ENCODE data around the gene NKPD1.

NKPD1 gene

DNA sequence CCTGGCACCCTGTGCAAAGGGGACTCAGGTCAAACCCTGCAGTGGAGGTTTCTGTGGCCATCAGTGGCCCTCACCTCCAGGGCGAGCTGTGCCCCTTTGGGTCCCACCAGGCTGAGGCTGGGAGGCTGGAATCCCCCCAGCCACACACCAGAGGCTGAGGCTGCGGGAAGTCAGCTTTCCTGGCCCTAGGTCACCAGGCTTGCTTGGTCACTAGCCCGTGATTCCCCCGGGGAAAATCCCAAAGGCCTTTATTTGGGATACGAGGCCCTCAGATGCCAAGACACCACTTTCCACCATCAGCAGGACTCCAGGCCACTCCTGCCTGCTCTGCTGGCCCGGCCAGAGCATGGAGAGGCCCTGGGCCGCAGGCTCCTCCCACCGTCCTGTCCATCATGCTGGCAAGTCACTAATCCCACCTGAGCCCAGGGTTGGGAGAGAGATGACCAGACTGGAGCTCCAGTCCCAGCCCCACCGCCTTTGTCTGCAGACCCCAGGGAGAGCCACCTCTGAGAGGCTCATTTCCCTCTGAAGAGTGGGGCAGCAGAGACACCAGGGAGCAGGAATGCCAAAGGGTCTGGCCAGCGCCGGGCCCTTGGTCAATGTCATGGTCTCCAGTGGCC, 4.7 kb downstream of the NKPD1 start:
- no peak for DNase-seq

DNA sequence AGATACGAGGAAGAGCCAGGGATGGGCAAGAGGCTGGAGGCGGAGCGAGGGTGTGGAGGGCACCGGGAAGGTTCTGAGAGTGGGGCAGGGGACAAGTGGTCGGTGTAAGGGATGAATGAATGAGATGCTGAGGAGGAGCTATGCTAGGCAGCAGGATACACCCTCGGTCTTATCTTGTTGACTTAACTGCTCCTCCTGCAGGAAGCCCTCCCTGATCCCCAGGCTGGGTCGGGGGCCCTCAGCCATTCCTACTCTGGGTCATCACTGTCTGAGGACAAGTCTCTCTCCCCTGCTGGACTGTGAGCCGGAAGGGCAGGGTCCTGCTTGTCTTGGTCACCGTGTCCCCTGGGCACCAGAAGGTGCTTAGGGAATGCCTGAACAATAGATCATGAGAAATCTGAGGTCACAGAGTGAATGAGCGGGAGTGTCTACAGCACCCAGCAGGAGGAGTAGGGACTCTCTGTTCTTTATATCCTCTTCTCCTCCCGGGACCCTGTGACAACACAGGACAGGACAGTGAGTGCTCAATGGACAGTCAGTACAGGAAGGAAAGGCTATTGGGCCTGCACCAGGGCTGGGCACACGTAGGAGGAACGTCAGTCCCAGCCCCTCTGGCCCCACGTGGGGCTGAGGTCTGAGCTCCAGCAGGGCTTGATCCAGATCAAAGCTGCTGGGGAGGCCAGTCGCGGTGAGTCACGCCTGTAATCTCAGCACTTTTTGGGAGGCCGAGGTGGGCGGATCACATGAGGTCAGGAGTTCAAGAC, 6.5 kb downstream of the NKPD1 start:
- peak; percentile 66 to 90 (median 78) for DNase-seq

DNA sequence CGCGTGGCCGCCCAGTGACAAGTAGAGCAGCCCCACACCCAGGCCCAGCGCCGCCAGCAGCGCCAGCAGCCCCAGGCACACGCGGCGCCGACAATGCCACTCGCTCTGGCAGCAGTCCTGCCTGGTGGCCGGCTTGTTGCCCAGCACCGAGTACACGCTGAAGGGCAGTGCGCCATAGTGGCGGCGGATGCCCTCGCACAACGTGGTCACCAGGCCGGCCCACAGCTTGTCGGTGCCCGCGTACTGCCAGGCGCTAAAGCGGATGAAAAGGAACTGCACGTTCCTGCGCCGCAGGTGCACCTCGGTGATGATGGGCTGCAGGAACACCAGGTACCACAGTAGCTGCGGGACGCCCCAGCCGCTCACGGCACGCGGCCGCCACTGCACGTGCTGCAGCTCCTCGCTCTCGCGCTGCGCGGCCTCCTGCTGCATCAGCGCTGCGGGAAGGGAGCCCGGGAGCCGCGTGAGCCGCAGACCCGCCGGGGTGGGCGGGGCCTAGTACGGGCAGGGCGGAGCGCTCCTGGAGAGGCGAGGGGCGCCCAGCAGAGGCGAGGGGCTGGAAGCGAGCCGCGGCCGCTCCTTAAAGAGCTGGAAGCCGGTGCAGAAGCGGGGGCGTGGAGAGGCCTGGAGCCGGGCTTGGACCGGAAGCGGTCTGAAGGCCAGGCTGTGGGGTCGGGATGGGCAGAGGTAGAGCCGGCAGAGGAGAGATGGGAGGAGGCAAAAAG, 7.3 kb downstream of the NKPD1 start:
- peak in 1 of 4 experiments; percentile 50 for DNase-seq

DNA sequence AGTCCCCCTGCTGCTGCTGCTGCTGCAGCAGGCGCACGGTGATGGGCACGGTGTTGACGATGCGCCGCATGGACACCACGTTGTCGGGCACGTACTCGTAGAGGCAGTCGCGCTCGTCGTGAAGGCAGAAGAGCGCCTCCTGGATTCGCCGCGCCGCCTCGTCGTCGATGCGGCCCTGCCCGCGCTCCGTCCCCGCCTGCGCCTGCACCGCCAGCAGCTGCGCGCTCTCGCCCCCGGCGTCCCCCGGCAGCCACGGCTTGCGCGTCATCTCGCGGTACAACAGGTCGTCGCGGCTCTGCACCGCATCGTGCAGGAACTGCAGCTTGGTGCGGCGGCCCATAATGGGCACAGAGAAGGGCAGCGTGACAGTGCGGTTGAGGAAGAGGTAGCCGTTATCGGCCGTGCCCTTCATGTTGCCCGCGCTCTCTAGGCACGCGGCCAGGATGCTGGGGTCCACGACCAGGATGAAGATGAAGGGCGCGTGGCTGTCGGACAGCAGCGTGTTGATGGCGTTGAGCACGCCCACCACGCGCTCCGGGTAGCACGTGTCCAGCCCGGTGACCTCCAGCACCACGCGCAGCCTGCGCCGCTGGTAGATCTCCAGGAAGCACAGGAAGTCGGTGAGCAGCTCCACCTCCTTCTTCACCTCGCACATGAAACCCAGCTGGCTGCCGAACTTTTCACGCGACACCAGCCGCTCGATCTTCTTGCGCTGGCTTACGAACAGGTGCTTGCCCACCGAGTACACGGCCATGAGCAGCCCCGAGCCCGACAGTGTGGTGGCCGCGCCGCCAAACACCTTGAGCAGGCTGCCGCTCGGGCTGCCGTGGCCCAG, 8.1 kb downstream of the NKPD1 start:
- DNase-seq: peak; percentile 48 to 71 (median 53)

DNA sequence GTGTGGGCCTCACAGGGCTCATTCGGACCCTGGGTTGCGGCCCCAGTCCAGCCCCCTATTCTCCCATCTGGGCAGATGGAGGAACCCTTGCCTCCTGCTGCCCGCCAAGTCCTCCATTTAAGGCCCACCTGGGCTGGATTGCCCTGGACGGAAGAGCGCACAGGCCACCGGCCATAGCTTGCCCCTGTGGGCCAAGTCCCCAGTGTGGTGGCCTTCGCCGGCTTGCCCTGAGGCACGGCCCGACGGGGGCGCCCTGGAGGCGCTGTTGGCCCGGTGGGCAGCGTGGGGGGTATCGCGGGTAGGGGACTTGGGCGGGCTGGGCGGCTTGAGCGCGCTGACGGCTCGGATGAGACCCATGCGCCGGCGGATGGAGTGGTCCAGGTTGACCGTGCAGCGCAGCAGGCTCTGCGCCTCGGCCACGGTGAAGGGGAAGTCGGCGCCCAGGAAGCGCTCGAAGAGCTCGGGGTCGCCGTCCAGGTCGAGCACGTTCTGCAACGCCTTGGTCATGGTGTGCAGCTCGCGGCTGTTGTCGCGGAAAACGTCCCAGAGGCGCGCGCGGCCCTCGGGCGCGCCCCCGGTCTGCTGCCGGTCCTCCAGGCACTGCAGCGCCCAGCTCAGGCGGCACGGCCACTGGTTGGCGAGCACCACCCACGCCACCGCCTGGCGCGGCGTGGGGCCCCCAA, 8.8 kb downstream of the NKPD1 start:
- DNase-seq: no peak

DNA sequence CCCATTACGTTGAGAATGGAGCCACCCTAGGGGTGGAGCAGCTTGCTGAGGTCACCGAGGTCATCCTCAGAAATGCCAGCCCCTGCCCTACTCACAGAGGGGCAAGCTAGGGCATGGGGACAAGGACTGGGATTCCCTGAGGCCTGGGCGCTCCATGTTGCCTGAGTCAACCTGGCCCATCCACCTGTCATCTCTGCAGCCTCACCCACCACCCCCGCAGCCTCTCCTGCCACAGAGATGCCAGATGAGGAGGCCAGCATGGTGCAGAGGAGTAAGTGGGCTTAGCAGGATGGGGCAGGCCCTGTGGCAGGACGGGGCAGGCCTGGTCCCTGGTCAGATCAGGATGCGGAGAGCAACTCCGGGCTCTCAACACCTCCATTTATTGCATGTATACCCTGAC, 9.5 kb downstream of the NKPD1 start:
- no peak for DNase-seq

DNA sequence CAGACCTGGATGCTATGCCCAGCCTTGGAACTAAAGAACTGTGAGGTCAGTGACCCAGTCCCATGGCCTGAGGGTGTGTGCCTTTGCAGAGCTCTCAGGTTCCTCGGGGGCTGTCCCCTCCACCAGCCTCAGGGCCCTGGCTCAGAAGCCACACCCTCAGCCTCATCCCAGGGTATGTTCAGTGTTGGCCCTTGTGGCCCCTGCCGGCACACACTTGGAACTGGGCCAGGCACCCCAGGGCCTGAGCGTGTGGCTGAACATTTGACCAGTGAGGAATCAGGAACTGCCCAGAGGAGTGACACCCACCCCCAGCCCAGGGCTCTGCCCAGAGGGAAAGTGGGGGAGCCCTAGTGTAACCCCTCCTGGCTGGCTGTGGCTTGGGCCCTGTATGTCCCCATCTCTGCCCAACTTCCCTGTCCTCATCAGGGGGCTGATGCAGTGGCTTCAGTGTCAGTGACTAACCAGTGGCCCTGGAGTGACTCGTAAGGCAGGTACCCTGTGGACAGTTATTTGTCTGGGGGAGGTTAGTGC, 10.0 kb downstream of the NKPD1 start:
- peak; percentile 36 to 65 (median 51) for DNase-seq

DNA sequence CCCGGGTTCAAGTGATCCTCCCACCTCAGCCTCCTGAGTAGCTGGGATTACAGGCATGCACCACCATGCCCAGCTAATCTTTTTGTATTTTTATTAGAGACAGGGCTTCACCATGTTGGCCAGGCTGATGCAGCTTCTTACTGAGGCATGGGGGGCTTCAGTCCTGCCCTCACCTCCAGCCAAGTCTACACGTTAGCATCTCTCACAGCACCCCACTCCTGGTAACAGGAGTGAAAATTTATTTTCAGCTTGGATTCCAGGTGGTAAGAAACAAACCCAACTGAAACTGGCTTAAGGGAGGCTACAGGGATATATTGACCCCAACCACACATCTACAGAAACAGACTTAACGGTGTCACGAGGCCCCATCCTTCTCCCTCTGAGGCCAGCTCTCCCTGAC, 10.6 kb downstream of the NKPD1 start:
- no peak for DNase-seq

DNA sequence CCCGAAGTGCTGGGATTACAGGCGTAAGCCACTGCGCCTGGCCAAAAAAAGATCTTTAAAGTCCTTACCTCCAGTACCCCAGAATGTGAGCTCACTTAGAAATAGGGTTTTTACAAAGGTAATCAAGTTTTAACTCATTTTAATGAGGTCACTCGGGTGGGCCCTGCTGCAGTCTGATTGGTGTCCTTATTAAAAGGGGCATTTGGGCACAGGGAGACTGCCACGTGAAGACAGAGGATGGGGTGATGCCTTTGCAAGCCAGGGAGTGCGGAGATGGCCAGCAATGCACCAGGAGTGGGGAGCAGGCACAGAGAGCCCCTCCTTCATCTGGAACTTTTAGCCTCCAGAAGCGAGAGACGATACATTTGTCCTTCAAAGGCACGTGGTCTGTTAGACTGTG, 11.7 kb downstream of the NKPD1 start:
- no peak for DNase-seq

DNA sequence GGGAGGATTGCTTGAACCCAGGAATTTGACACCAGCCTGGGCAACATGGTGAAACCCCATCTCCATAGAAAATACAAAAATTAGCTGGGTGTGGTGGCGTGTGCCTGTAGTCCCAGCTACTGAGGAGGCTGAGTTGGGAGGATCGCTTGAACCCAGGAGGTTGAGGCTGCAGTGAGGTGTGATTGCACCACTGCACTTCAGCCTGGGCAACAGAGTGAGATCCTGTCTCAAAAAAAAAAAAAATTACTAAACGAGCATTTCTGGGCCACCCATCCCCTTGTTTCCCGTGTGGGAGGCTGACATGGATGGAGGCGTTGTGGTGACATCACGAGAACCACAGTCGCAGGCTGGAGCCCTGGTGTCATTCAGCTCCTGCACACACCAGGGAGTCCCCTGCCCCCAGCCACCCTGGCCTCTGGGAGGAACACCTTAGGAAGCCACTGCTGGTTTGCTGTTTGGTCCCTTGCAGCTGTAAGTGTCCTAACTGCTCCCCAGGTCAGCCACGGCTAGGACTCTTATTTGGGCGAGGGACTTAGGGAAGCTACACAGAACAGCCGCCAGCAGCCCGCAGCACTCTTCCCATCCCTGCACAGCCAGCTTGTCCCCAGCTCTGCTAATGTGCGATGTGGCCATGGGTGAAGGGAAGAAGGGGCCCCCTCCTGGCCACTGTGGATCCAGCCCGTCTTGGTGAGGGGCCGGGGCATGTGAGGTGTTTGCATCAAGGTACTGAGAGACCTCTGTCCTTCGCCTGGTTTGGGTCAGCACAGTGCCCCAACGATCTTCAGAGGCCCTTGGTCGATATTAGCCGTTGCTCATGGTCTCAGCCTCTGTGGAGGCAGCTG, 12.7 kb downstream of the NKPD1 start:
- DNase-seq: peak in 1 of 4 experiments; percentile 28

DNA sequence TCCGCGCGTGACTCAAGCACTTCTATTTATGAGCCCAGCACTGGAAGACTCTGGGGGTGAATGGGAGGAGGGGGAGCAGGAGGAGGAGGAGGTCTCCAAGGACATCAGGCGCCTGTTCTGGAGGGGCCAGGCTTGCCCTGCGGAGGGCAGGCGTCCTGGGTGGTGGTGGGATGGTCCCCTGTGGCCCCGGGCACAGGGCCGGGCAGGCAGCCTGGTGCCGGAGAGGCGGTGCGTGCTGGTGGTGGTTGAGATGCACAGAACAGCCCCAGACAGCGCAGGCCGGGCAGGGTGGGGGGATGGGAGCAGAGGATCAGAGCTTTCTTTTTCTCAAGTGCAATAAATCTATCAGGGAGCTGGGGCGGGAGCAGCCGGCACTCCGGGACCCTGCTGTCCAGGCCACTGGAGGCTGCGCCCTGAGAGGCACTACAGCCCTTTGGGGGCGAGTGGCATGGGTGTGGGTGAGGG, 14.0 kb downstream of the NKPD1 start:
- DNase-seq: no peak

DNA sequence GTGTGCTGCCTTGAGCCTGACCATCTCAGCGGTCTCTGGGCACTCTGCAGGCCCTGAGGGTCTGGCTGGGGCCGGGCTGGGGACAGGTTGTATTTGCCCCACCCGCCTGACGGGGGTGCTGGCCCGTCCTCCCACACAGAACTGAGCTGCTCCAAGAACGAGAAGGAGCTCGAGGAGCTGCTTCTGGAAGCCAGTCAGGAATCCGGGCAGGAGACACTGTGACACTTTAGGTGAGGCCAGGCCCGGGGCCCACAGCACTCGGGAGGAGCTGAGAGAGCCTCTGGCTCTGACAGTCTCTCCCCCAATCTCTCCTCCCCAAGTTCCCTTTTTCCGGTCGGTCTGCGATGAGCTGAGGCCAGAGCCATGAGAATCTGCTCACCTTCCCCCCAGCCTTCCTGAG, 14.5 kb downstream of the NKPD1 start:
- DNase-seq: no peak

DNA sequence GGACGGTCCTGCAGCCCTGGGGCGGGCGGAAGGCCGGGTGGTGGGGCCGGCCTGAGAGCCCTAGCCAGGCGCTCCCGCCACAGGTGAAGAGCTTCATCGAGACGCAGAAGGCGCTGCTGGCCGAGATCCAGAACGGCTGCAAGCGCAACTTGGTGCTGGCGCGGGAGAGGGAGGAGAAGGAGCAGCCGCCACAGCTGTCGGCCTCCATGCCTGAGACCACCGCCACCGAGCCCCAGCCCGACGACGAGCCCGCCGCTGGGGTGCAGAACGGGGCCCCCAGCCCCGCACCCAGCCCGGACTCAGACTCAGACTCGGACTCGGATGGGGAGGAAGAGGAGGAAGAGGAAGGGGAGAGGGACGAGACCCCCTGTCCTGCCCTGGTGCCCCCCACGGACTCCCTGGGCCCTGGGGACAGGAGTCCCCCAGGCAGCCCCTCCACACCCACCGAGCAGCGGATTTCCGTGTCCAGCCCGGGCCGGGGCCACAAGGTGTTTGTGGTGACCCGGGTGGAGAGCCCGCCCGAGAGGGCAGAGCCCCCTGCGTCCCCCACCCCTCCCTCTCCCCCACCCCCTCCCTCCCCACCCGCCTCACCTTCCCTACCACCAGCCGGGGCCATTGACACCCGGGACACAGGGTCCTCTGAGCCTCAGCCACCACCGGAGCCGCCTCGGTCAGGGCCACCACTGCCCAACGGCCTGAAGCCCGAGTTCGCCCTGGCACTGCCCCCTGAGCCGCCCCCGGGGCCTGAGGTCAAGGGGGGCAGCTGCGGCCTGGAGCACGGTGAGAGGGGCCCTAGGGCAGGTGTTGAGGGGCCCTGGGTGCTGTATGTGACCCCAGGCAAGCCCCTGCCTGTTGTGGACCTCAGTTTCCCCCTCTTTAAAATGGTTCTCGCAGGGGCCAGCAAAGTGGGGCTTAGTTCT, 15.3 kb downstream of the NKPD1 start:
- DNase-seq: no peak

DNA sequence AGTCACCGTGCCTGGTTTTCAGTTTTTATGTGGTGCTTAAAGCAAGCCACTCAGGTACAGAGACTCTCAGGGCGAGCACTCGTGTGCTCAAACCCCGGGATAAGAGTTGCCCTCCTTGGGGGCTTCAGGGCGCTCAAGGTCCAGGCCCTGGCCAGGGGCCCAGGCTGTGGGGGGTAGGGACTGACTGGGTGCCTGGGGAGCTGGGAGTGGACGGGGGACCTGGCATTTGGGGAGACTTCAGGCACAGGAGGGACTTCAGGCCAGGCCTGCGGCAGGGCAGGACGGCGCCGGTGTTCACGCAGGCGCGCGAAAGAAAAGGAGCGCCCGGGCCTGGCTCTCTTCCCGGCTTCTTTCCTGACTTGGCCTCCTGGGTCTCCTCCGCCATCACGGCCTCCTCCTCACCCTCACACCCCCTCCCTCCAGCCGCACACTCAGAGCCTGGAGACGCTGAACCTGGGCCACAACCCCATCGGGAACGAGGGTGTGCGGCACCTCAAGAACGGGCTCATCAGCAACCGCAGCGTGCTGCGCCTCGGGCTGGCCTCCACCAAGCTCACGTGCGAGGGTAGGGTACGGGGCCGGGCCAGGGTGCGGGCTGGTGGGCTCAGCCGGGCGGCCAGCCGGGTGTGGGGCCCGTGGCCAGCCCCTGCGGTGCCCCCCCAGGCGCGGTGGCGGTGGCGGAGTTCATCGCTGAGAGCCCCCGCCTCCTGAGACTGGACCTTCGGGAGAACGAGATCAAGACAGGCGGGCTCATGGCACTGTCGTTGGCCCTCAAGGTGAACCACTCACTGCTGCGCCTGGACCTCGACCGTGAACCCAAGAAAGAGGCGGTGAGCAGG, 16.1 kb downstream of the NKPD1 start:
- DNase-seq: no peak

DNA sequence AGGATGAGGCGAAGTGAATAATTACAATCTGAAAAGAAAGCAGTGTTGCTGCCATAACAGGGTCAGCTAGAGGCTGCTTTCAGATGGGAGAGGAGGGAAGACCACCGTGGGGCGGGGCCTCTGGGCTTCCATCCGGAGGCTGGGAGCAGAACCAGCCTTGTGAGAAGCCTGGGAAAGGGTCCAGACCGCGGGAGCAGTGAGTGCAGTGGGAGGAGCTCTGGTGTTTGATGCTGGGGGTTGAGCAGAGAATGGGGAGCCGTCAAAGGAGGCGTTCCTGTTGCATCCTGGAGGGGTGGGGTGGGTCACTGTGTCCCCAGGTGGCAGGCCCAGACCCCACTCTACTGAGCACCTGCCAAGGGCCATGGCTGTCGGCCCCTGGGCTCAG, 18.1 kb downstream of the NKPD1 start:
- DNase-seq: no peak

DNA sequence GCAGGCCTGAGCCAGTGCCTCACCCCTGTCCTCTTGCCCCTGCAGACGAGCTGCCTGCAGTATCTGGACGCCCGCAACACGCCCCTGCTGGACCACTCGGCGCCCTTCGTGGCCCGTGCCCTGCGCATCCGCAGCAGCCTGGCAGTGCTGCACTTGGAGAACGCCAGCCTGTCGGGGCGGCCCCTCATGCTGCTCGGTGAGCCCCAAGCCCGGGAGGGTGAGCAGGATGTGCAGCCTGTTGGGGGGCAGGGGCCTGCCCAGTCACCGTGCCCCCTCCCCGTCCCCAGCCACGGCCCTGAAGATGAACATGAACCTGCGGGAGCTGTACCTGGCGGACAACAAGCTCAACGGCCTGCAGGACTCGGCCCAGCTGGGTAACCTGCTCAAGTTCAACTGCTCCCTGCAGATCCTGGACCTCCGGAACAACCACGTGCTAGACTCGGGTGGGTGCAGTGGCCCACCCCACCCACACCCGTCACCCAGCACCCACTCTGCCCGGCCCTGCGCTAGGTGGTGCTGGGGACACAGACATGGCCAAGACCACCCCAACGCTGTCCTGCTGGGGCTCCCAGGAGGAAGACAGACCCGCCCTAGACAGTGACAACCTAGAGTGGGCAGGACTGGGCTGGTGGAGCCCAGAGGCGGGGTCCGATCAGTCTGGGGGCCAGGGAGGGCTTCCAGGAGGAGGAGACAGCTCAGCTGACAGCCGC, 18.6 kb downstream of the NKPD1 start:
- DNase-seq: no peak

DNA sequence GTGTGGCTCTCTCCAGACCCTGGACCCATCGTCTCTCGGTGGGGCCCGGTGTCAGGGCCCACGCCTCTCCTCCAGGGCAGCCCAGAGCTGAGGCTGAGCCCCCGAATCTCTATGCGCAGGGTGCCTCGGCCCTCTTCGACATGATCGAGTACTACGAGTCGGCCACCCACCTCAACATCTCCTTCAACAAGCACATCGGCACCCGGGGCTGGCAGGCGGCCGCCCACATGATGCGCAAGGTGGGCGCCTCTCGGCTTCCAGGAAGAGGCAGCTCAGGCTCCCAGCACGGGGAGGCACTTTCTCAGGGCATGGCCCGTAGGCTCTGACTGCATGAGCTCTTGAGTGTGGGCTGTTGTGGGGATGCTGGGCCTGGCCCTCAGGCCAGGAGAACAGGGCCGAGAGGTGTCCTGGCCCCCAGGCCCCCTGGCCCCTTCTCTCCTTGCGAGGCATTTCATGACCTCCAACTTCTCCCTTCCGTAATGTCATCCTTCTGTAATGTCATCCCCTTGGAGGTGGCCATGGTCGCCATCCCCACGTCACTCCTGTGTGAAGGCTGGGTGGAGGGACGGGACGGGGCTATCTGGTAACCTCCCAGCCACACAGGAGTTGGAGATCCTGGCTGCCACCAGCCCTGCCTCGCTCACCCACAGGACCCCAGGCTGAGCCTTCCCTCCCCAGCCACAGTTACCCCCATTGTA, 19.4 kb downstream of the NKPD1 start:
- no peak for DNase-seq

DNA sequence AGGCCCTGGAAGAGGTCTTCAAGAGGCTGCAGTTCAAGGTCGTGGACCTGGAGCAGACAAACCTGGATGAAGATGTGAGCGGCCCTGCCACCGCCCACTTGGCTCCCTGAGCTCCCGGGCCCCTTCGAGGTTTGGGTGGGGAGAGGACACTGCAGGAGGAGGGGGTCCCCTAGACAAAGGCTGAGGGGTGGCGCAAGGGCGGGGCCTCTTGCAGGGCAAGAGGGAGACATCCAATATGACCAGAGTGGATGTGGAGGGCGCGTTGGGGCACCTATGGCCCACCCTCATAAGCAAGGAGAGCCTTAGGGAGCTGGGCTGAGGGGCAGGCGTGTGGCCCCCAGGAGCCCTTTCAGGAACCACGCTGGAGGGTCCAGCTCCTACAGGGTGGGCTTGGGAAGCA, 20.2 kb downstream of the NKPD1 start:
- DNase-seq: no peak
